ENCODE measurements around the gene TCF12.

DNA sequence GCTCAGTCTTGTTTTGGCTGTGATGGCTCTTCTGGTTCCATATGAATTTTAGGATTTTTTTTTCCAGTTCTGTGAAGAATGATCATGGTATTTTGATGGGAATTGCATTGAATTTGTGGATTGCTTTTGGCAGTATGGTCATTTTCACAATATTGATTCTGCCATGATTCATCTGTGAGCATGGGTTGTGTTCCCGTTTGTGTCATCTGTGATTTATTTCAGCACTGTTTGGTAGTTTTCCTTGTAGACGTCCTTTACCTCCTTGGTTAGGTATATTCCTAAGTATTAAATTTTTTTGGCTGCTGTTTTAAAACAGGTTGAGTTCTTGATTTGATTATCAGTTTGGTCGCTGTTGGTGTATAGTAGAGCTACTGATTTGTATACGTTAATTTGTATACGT, 18.5 kb downstream of the TCF12 start:
- TF ChIP-seq, protein P1, sequence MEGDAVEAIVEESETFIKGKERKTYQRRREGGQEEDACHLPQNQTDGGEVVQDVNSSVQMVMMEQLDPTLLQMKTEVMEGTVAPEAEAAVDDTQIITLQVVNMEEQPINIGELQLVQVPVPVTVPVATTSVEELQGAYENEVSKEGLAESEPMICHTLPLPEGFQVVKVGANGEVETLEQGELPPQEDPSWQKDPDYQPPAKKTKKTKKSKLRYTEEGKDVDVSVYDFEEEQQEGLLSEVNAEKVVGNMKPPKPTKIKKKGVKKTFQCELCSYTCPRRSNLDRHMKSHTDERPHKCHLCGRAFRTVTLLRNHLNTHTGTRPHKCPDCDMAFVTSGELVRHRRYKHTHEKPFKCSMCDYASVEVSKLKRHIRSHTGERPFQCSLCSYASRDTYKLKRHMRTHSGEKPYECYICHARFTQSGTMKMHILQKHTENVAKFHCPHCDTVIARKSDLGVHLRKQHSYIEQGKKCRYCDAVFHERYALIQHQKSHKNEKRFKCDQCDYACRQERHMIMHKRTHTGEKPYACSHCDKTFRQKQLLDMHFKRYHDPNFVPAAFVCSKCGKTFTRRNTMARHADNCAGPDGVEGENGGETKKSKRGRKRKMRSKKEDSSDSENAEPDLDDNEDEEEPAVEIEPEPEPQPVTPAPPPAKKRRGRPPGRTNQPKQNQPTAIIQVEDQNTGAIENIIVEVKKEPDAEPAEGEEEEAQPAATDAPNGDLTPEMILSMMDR (IDR thresholded peaks at IDR 0.05), result no peak
- TF ChIP-seq POLR2A (IDR thresholded peaks at IDR 0.05), result no peak
